Esophagus mucosa (tissue), 1 donor: ENCODE data around the gene RTL9. TPM values are rescaled to one million over a fixed set of nuclear protein-coding genes. Genes with fewer than 3 reads are reported as not detected.
"Not testable (repeated sequence)": the region's sequence is repeated elsewhere in the genome, so short reads cannot be mapped to it uniquely, and the experiment has no call there.

Experiments
- ATAC-seq: fragments of 200-7000 bp; cut with Tn5 transposase; one replicate; pipeline ENCODE4 v1.9.1; 2020
- total RNA-seq: library from RNA; stranded (reverse); gene quantifications from one replicate; pipeline ENCODE4 v1.2.4, GENCODE V29; 2023
- donor health status: DM: yes; HTN: yes; CAD: no.

The RTL9 gene
- total RNA-seq, 1 donor from 2014 or later: not detected

DNA sequence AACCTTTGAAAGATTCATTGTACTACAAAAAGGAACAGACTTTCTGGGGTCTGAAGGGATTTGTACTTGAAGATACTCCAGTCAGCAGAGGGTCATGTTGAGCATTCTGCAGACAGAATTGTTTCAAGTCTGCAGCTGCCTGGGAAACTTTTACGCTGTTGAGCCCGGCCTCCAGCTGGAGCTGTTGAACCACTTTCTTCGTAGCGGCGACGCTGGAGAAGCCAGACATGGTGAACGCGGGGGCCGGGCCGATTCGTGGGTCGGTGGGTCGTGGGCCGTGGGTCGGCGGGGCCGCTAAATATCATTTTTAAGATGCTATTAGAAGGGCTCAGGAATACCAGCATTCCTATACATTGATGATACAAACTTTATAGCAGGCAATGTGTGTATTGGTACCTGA is 12.0 kb upstream of the RTL9 start:
- no peak for ATAC-seq

DNA sequence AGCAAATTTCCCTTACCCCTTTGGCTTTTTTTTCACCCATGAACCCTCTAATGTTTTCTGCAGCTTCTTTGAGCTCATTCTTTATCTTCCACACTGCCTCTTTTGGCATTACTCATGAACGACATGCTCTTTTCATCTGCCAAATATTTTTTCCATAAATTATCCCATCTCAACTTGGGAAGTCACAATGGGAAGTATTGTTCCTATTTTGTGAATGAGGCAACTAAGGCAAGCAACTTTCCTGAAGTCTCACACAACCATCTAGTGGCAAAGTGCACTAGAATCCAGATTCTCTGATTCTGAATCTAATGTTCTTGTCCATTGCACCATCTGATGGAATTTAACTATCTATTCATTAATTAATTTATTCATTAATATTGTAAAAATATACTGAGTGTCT is 625 bp downstream of the RTL9 start:
- no peak for ATAC-seq

DNA sequence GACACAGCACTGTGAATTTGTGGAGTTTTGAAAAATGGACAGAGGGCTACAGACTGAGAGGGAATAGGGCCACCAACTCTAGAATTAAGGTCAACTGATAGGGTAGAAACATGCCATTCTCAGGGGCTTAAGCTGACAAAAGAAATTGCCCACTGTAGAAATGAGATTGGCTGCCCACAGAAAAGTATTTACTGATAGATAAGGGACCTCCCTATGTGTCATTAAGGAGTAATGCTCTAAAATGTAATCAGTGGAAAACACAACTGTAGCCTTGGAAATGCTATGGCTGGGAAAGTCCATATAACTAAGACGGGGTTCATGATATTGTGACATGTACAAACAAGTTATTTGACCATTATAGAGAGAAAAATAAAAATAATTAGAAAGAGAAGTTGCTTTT is 4.6 kb downstream of the RTL9 start:
- ATAC-seq: no peak

DNA sequence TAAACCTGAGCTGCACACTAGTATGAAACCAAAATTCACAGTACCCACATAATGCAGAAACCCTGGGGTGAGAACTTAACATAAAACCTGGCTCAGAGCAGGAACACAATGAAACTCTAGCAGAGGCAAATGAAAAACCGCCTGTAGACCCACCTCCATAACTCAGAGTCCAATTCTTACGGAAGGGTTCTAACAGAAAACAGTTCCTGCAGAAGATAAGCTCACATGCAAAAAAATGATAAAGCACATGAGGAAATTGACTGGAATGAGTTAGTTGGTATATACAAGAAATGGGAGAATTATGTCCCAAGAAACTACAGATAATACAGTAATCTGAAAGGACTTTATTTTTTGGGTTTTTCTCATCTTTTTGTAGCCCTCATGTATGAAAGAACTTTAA is 14.7 kb downstream of the RTL9 start:
- ATAC-seq: no peak

DNA sequence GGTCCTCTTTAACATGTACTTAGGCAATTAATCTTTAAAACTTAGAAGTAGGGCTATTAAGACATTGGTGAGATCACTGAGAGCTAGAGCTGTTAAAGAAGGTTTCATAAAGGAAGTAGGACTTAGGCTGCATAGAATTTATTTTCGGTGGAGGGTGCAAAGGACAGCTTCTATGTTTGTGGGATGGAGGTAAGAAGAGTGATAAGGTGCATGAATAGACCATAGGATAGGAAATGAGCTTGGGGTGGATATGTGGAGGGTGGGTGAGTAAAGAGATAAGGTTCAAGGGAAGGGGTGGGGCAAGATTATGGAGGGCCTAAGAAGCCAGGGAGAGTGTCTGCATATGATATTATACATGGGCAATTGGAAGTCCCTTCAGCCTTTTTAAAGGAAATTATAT is 15.9 kb downstream of the RTL9 start:
- no peak for ATAC-seq

DNA sequence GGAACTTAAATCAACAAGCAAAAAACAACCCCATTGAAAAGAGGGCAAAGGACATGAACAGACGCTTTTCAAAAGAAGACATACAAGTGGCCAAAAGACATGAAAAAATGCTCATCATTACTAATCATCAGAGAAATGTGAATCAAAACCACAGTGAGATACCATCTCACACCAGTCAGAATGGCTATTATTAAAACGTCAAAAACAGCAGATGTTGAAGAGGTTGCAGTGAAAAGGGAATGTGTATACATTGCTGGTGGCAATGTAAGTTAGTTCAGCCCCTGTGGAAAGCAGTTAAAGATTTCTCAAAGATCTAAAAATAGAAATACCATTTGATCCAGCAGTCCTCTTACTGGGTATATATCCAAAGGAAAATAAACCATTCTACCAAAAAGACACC is 22.6 kb downstream of the RTL9 start:
- ATAC-seq: no peak

DNA sequence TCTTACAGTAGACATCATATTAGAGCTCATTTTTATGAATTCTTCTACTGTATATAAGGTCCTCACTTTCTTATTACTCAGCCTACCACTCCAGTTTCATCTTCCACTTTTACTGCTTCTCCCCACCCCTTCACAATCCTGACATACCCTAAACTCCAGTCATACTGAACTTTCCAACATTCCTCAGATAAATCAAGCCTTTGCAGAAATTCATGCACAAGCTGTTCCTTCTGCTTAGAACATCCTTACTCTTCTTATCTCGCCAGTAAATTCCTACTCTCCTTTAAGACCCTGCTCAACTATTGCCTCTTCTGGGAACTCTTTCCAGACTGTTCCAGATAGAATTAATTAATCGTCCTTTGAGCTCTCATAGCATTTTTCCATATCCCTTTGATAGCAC is 24.8 kb downstream of the RTL9 start:
- no peak for ATAC-seq

DNA sequence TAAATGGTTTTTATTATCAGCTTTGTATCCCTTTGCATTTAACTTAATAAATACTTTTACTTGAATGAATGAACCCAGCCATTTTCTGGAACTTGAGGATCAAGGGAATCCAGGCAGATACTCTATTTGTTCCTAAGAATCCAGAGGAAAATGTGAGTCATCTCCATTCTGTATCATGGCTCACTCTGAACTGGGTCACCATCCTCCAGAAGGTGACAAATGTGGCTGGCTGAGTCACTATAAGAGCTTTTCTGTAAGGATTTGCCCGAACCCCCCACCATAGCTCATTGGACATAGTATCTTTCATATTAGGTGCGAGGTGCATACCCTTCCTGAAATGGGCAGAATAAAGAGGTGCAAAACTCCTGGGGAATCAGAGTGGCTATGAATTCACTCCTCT is 25.8 kb downstream of the RTL9 start:
- ATAC-seq: no peak

DNA sequence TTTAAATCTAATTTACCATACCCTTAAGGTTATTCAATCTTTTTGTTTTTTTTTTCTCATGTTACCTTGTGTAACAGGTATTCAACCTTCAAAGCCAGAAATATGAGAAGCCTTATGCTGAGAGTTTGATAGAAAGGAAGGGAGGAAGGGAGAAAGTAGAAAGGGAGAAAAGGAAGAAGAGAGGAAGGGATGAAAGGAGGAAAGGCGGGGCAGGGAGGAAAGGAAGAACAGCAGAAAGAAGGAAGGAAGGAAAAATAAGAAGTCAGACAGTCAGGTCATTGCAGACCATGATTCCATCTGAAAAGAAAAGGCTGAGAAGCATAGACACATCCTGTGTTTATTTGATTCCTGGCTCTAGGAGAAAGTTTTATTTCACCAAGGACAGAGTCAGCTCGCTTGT is 30.9 kb downstream of the RTL9 start:
- no peak for ATAC-seq

DNA sequence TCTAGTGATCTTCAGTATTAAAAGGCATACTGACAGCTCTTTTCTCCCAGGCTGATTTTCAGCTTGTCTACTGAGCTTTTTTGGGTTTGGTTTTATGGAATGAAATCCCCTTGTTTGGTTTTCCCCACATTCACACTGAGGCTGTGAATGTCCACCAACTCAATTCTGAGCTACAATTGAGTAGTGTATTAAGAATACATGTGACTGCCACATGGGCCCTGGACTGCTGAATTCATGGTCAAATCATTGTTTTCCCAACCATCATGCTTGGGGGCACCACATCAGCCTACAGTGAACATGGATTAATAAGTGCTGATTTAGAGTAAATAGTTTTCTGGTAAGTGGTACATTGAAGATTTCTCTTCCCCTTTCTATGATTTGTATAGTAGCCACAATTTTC is 32.4 kb downstream of the RTL9 start:
- ATAC-seq: no peak

DNA sequence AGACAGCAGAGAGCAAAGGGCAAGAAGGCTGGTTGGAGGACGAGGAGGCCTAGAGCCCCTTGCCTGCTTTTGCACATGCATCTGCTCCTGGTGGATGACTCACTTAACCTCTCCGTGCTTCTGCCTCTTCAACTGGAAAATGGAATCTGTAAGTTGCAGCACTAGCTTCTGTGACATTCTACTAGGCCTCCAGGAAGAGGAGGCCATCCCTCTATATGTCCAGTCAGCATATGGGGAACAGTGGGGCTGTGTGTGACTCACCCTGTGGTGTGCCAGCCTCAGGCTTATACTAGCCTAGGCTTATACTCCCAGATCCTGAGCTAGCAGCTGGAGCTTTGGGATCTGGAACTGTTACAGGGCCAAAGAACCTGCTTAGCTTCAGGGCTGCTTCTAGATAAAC is 36.0 kb downstream of the RTL9 start:
- ATAC-seq: peak; percentile 91

DNA sequence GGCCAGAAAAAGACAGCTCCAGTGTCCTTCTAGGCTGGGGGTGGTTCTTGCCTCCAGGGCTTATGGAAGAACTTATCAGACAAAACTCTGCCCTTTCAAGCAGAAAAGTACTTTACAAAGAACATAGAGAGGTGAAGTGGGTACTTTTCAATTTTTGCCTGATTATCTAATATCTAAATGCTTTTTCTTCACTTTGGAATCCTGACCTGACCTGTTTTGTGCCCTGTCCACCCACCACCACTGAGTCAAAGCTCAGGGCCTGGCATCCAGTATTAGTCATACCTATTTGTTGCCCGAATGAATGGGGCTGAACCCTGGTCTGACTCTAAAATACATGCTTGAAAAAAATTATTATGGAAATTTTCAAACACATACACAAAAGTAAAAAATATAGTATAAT is 37.2 kb downstream of the RTL9 start:
- ATAC-seq: peak; percentile 34

DNA sequence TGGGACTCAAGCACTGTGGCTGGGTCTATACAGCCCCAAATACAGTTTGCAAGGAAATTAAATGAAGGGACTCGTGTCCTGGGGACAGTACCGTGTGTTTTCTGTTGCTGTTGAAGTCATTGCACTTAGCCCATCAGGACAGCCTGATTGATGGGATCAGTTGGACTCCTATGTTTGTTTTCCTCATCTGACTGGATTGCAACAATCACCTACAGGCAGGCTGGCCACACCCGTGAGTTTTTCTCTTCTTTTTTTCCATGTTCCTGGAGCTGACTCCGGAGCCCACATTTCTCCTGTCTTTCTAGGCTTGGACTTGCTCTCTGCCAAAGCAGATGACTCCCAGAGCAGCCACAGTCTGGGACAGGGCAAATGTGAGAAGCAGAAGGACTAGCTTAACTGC is 38.1 kb downstream of the RTL9 start:
- ATAC-seq: peak; percentile 60

DNA sequence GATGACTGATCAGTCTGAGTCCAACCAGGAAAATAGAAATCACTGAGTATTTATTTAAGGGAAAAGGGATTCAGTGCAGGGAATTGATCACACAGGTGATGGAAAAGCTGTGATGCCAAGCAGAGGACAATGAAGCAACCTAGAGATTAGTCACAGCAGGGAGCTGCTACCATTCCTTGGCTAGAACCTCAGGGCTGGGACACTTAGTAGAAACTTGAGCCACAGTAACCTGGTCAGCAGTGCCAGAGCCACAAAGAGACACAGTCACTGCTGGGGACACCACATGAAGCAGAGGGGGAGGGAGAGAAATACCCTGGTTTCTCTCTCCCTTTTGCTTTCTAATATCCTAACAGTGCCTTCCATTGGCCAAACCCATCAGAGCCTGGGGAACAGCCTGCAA is 38.7 kb downstream of the RTL9 start:
- ATAC-seq: no peak

DNA sequence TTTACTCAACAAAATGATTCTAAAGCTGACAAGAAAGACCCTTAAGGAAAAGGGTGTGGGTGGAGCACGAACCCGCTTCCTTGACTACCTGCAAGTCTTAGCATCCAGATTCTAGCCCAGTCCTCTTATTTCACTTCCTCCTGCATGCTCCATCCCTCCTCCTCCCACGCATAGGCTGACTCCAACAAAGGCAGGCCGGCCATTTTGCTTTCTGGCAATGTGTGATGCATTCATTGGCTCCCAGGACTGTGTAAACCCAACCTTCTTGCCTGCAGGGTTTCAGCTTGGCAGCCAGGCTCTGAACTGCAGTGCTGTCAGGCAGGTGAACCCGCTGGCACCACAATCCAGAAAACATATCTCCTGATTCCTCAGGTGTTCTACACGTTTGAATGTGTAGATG is 39.3 kb downstream of the RTL9 start:
- peak; percentile 52 for ATAC-seq

DNA sequence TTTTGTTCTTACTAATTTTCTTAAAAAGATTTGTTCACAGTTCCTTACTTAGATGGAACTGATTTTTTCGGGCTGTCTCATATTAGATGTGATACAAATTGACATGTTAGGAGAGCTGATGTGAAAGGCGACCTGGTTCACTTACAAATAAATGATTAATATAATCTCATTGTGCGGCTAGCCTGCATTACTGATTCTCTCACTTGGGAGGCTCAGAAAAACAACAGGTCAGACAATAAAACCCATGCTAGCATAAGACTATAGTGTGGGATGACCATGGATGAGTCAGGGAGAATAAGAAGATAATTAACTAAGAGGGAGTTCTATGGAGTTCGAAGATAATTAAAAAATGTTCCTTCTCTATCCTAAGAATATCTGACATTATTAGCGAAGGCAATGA is 40.8 kb downstream of the RTL9 start:
- ATAC-seq: no peak

DNA sequence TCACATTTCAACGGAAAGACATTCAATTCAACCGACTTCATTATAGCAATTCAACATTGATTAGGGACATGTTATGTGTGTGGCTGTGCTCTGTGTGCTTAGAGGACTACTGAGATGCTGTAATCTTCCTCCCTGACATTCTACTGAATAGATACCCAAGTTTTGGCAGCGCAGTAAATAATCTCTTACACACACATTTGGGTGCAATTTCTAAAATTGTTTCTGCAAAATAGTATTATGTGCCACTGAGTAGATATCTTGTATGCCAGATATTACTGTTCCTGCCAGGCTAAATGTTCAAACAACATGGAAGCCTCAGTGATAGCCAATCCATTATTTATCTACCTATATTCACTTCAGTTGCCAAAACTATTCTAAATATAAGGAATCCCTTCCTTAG is 41.3 kb downstream of the RTL9 start:
- no peak for ATAC-seq

DNA sequence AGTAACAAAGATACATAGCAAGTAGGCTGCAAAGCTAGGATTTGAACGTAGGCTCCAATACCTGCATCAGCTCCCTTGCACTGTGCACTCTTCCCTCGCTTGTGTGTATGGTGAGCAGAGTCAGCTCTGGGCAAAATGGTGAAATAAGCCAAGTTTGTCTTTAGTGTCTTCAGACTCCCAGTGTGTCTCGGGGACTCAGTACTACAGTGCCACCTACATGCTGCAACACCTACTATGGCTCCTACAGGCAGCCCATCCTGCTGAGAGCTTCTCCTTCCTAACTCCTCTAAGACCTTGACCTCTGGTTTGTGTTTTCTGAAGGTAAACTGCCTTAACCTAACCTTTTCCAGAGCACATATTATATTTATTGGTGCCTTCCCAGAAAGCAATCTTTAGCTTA is 42.5 kb downstream of the RTL9 start:
- ATAC-seq: no peak

DNA sequence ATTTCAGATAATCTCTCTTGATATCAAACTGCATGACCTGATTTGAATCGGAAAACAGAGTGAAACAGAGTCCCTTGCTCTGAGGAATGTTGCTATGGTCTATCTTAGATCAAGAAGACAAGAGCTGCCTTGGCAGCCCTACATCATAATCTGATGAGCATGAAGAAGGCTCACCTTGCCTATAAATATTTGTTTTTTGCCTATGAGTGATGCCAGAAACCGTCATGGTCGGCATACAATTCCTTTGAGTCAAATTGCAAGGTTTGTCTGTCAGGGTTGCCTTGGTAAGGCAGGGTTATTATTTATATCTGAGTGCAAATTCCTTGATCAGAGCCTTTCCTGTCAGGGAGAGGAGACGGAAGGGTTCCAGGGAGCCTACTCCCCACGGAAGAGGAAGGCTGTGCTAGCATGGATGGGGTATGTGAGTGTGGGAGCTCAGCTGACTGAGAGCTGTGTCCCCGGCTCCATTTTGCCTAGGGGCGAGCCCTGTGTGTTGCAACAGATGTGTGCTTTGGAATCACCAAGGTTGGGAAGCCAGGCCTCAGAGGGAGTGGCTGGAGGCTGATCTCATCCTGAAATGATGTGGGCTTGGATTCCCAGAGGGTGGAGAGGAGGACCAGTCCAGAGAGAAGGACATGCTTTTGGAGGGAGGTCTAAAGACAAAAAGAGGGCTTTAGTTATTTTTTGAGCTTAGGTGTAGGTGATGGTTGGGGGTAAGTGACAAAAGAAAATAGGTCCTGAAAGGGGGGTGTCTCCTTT is 43.6 kb downstream of the RTL9 start:
- peak; percentile 64 for ATAC-seq

DNA sequence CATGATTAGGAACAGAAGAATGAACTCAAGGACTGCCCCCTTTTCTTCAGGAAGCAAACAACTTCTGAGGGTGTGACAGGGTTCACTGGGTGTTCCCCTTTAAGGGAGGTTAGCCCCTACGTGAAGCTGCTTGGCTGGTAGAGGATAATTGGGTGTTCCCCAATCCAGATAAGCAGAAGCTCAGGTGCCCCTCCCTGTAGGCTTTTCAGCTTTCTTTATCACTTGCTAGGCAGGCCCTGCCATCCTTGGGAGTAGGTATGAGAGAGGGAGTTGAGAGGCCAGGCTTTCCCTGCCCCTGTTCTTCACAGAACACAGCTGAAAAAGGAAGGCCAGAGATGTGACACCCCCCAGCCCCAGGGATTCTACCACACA is 44.2 kb downstream of the RTL9 start:
- peak; percentile 59 for ATAC-seq

DNA sequence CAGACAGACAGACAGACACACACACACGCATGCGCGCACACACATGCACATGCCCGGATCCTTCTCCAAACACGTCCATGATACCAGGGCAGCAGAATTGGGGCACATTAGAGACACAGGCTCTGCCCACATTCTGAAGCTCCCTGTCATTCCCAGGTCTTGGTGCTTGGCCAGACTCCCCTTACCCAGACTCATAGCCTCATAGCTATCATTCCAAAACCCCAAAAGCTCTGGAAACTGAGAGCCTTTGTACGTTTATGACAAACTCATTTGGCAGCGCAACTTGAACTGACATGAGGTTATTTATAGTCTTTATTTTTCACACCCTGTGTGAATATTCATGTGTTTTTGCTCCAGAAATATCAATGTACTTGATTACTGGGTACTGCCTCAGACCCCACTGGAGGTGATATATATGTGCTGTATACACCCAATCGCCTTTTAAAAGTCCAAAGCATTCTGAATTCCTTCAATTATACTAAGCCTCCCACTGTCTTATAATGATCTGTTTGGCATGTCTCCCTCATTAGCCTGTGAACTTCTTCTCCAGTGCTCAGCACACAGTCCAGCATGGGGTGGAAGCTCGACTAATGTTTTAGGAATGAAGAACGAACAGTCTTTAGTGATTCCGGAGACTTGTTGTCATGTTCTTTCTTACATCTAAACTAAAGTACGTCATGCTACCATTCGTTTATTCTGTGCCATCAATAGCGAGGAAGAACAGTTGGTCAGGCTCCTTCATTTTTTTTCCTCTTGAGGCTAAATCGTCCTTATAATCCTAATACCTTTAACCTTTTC is 45.0 kb downstream of the RTL9 start:
- no peak for ATAC-seq

DNA sequence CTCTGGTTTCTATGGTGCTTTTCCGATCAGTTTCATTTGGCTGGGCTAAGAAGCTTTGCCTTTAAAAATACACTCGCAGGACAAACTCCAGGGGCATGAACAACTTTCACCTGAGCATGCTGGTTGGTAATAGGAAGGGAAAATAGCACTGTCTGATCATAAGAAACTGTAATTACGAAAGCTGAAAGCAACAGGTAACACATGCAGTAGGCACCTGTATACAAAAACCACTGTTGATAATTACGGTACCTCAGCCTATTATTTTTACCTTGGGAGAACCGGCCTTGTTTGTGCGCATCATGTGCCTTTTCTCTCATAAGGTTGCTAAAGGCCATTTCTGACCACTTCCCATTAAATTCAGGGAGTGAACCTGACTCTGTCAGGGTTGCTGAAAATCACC is 45.7 kb downstream of the RTL9 start:
- no peak for ATAC-seq

DNA sequence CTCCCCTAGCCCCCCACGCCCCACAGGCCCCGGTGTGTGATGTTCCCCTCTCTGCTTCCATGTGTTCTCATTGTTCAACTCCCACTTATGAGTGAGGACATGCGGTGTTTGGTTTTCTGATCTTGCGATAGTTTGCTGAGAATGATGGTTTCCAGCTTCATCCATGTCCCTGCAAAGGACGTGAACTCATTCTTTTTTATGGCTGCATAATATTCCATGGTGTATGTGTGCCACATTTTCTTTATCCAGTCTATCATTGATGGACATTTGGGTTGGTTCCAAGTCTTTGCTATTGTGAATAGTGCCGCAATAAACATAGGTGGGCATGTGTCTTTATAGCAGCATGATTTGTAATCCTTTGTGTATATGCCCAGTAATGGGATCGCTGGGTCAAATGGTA is 47.6 kb downstream of the RTL9 start:
- ATAC-seq: not testable (repeated sequence)

DNA sequence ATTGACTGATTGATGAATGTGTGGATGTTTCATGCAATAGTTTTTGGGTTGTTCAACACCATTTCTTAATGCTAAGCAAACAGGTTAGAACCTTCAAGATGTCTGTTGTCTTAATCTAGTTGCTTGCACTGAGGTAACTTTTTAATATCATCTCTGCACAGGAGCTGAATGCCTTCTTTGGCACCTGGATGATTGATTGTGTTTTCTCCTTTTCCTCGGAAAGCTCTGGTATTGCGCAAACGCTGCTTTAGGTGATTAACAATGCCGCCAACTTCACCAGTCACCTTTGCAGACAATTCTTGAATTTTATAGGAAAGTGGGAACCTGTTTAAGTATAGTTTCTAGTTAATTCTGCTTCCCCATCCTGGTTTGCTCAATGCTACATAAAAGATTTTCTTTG is 48.2 kb downstream of the RTL9 start:
- peak; percentile 29 for ATAC-seq
